ENCODE results near the gene PPP6R1. TPM values are rescaled to one million over a fixed set of nuclear protein-coding genes. Genes with fewer than 3 reads are reported as not detected.
A peak's percentile ranks its signal among the peaks of the same experiment; 100 is the strongest.

PPP6R1 gene
- total and polyA plus RNA-seq, 2 of the 13 experiments (the other 11 are each of a cell fraction or from before 2014, with no cell fraction given), result 25.8 to 54.0 TPM

DNA sequence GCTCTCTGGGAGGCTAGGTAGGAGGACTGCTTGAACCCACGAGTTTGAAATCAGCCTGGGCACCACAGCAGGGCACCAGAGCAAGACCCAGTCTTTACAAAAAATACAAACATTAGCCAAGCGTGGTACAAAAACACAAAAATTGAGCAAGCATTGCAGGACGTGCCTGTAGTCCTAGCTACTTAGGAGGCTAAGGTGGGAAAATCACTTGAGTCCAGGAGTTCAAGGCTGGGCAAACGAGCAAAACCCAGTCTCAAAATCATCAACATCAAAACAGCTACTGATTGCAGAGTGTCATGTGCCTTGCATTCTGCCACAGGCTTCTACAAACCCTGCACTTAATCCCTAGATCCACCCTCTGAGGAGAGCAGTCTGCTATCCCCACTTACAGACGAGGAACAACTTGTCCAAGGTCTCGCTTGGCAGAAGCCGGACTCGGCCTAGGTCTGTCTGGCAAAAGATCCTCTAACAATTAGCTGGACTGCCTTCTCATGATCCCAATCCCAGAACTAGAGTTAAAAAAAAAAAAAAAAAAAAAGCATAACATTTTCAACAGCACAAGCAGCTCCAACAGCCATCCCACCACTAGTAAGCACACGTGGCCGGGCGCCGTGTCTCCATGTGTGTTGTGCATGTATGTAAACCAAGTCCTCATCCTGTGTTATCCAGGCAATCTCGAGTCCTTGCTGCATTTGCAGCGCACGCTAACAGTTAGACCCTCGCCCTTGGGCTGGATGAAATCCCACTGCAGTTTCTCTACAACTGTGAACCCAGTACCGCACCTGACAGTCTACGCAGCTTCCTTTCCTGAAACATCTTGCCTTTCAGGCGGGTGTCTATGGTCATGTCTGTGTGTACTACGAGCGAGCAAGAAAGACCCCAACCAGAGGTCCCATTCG, 2.0 kb downstream of the PPP6R1 start (continued):
- TF ChIP-seq, protein P1, sequence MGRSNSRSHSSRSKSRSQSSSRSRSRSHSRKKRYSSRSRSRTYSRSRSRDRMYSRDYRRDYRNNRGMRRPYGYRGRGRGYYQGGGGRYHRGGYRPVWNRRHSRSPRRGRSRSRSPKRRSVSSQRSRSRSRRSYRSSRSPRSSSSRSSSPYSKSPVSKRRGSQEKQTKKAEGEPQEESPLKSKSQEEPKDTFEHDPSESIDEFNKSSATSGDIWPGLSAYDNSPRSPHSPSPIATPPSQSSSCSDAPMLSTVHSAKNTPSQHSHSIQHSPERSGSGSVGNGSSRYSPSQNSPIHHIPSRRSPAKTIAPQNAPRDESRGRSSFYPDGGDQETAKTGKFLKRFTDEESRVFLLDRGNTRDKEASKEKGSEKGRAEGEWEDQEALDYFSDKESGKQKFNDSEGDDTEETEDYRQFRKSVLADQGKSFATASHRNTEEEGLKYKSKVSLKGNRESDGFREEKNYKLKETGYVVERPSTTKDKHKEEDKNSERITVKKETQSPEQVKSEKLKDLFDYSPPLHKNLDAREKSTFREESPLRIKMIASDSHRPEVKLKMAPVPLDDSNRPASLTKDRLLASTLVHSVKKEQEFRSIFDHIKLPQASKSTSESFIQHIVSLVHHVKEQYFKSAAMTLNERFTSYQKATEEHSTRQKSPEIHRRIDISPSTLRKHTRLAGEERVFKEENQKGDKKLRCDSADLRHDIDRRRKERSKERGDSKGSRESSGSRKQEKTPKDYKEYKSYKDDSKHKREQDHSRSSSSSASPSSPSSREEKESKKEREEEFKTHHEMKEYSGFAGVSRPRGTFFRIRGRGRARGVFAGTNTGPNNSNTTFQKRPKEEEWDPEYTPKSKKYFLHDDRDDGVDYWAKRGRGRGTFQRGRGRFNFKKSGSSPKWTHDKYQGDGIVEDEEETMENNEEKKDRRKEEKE (IDR thresholded peaks at IDR 0.05), result no peak
- peak; percentile 54; the same call in 1 of the 2 replicates for TF ChIP-seq FOXO1 (CRISPR knock-in tag; IDR thresholded peaks at IDR 0.05)
- no peak for TF ChIP-seq ZSCAN20 (CRISPR knock-in tag; IDR thresholded peaks at IDR 0.05; ENCODE audit: borderline replicate concordance)
- no peak for TF ChIP-seq JUND (CRISPR knock-in tag; IDR thresholded peaks at IDR 0.05)
- no peak for TF ChIP-seq ZNF296 (CRISPR knock-in tag; conservative IDR thresholded peaks at IDR 0.05)
- TF ChIP-seq, protein P2, sequence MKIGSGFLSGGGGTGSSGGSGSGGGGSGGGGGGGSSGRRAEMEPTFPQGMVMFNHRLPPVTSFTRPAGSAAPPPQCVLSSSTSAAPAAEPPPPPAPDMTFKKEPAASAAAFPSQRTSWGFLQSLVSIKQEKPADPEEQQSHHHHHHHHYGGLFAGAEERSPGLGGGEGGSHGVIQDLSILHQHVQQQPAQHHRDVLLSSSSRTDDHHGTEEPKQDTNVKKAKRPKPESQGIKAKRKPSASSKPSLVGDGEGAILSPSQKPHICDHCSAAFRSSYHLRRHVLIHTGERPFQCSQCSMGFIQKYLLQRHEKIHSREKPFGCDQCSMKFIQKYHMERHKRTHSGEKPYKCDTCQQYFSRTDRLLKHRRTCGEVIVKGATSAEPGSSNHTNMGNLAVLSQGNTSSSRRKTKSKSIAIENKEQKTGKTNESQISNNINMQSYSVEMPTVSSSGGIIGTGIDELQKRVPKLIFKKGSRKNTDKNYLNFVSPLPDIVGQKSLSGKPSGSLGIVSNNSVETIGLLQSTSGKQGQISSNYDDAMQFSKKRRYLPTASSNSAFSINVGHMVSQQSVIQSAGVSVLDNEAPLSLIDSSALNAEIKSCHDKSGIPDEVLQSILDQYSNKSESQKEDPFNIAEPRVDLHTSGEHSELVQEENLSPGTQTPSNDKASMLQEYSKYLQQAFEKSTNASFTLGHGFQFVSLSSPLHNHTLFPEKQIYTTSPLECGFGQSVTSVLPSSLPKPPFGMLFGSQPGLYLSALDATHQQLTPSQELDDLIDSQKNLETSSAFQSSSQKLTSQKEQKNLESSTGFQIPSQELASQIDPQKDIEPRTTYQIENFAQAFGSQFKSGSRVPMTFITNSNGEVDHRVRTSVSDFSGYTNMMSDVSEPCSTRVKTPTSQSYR (CRISPR knock-in tag; IDR thresholded peaks at IDR 0.05; ENCODE audit: borderline replicate concordance), result no peak
- TF ChIP-seq, protein P3, sequence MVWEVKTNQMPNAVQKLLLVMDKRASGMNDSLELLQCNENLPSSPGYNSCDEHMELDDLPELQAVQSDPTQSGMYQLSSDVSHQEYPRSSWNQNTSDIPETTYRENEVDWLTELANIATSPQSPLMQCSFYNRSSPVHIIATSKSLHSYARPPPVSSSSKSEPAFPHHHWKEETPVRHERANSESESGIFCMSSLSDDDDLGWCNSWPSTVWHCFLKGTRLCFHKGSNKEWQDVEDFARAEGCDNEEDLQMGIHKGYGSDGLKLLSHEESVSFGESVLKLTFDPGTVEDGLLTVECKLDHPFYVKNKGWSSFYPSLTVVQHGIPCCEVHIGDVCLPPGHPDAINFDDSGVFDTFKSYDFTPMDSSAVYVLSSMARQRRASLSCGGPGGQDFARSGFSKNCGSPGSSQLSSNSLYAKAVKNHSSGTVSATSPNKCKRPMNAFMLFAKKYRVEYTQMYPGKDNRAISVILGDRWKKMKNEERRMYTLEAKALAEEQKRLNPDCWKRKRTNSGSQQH (CRISPR knock-in tag; IDR thresholded peaks at IDR 0.05; ENCODE audit: low read depth), result peak; percentile 78; the same call in 1 of the 2 replicates
- TF ChIP-seq ZBTB38 (CRISPR knock-in tag; IDR thresholded peaks at IDR 0.05), result no peak
- TF ChIP-seq SKI (IDR thresholded peaks at IDR 0.05; ENCODE audit: partially characterized antibody), result peak; percentile 15
- no peak for TF ChIP-seq FOXP1 (IDR thresholded peaks at IDR 0.05)
- peak; percentile 67; the same call in 1 of the 2 replicates for TF ChIP-seq FOXP1 (CRISPR knock-in tag; IDR thresholded peaks at IDR 0.05)
- TF ChIP-seq, protein P4, sequence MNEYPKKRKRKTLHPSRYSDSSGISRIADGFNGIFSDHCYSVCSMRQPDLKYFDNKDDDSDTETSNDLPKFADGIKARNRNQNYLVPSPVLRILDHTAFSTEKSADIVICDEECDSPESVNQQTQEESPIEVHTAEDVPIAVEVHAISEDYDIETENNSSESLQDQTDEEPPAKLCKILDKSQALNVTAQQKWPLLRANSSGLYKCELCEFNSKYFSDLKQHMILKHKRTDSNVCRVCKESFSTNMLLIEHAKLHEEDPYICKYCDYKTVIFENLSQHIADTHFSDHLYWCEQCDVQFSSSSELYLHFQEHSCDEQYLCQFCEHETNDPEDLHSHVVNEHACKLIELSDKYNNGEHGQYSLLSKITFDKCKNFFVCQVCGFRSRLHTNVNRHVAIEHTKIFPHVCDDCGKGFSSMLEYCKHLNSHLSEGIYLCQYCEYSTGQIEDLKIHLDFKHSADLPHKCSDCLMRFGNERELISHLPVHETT (CRISPR knock-in tag; conservative IDR thresholded peaks at IDR 0.05), result no peak
- TF ChIP-seq, protein P5, sequence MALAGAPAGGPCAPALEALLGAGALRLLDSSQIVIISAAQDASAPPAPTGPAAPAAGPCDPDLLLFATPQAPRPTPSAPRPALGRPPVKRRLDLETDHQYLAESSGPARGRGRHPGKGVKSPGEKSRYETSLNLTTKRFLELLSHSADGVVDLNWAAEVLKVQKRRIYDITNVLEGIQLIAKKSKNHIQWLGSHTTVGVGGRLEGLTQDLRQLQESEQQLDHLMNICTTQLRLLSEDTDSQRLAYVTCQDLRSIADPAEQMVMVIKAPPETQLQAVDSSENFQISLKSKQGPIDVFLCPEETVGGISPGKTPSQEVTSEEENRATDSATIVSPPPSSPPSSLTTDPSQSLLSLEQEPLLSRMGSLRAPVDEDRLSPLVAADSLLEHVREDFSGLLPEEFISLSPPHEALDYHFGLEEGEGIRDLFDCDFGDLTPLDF (CRISPR knock-in tag; IDR thresholded peaks at IDR 0.05), result no peak
- no peak for TF ChIP-seq CENPX (CRISPR knock-in tag; IDR thresholded peaks at IDR 0.05)
- TF ChIP-seq, protein P6, sequence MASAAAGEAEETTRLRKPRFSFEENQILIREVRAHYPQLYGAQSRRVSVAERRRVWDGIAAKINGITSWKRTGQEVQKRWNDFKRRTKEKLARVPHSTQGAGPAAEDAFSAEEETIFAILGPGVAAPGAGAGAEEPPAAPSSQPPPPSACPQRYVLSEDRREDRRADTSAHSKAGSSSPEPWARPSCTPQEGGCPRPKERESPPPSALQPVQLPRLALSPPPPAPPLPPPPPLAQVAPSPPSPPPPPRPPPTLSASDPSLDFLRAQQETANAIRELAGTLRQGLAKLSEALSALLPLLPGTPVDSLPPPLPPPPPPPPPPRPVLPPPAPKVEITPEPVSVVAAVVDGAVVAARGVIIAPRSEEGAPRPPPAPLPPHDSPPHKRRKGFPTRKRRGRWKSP (CRISPR knock-in tag; IDR thresholded peaks at IDR 0.05), result no peak
- TF ChIP-seq, protein P7, sequence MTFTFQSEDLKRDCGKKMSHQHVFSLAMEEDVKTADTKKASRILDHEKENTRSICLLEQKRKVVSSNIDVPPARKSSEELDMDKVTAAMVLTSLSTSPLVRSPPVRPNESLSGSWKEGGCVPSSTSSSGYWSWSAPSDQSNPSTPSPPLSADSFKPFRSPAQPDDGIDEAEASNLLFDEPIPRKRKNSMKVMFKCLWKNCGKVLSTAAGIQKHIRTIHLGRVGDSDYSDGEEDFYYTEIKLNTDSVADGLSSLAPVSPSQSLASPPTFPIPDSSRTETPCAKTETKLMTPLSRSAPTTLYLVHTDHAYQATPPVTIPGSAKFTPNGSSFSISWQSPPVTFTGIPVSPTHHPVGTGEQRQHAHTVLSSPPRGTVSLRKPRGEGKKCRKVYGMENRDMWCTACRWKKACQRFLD (CRISPR knock-in tag; IDR thresholded peaks at IDR 0.05; ENCODE audit: borderline replicate concordance), result no peak
